ENCODE data around the gene PBLD. TPM values are rescaled to one million over a fixed set of nuclear protein-coding genes. Genes with fewer than 3 reads are reported as not detected.

Gene PBLD
- total RNA-seq, 4 donors from 2014 or later: 2.0 to 3.6 (median 2.8) TPM

DNA sequence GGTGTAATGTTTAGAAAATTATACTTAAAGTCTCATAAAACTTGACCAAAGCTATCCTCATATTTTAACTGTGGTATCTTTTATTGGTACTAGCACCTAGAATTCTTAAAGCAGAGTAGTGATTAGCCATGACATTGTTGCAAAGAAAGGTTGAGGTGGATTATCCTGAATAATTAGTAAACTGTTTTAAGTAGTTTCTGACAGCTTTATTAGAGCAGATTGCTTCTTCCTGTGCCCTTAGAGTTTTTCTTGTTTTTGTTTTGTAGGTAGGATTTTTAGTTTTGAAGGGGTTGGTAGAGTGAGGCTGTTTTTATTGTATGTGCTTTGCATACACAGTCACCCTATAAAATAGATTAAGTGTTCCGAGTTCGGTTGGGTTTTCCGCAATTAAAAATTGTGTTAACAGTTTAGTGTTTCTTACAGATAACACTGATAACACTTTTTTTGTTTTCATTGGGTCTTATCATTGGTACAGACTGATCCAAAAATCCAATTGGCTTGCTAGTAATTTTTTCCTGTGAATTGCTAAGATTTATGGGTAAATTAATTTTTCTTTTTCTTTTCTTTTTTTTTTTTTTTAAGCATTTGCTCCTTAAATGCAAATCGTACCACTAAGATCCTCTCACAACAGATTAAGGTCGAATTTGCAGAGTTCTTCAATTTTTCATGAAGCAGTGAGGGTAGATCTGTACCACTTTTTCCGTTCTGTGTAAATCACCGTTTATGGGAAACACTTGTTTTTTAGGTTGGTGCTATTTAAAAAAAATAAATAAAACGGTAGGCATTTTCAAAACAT lies 2.1 kb upstream of the PBLD start:
- DNase-seq (ENCODE audit: low spot score in 2 of 2): no peak
- no peak overlapping the region for H3K4me3 ChIP-seq (ENCODE audit: low read depth, poor library complexity, severe bottlenecking)
- no peak for TF ChIP-seq POLR2A (IDR thresholded peaks at IDR 0.05)
- TF ChIP-seq, protein P1, sequence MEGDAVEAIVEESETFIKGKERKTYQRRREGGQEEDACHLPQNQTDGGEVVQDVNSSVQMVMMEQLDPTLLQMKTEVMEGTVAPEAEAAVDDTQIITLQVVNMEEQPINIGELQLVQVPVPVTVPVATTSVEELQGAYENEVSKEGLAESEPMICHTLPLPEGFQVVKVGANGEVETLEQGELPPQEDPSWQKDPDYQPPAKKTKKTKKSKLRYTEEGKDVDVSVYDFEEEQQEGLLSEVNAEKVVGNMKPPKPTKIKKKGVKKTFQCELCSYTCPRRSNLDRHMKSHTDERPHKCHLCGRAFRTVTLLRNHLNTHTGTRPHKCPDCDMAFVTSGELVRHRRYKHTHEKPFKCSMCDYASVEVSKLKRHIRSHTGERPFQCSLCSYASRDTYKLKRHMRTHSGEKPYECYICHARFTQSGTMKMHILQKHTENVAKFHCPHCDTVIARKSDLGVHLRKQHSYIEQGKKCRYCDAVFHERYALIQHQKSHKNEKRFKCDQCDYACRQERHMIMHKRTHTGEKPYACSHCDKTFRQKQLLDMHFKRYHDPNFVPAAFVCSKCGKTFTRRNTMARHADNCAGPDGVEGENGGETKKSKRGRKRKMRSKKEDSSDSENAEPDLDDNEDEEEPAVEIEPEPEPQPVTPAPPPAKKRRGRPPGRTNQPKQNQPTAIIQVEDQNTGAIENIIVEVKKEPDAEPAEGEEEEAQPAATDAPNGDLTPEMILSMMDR (IDR thresholded peaks at IDR 0.05): no peak
- 5% methylated on average over 8 of the region's 8 CpGs for WGBS, 2 donors
- intact Hi-C loops (cut with DNase I; ENCODE audit: low total_unique reads): no loop called here

DNA sequence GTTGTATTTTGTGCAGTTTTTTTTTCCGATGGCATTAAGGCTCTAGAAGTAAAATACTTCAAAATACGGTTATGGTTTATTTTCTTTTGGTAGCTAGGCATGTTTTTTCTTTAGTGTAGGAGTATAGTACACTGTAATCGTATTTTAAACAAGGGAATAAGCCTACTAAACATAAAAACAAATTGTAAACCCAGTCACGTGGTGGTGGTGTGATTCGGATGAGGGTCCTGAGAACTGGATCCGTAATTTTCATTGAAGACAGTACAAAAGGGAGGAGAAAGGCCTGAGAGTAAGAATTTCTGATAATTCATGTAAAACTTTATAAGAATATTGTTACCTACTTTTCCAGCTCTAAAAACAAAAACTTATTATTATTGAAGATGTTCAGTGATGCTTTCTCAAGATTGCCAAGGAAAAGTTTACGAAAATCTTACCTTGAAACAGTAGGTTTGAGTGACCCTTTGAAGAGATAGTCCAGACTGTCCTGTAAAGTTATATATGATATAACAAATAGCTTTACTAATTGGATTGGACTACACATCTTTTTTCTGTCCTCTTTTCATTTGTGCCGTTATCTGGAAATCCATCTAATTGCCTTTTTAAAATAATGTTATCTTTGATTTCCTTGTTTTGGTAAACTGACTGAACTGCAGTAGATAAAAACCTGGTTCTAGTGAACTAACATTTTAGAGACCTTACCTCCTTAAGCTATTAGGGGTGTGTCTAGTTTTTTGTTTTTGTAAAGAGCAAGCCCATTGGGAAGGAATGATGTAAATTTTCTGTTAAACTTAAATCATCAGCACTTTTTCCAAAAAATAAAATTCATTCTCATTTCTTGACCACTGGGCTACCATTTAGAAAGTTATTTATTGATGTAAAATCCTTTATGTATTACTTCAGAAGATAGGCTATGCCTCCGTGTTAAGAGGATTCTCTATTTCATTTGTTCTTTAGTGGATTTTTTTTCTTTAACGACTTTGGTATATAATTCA lies 1.0 kb upstream of the PBLD start:
- no peak for DNase-seq (ENCODE audit: low spot score in 2 of 2)
- WGBS, 2 donors: 1% methylated on average over 10 of the region's 10 CpGs
- no peak for TF ChIP-seq POLR2A (IDR thresholded peaks at IDR 0.05)
- TF ChIP-seq, protein P1 (IDR thresholded peaks at IDR 0.05): no peak
- intact Hi-C loops (cut with DNase I; ENCODE audit: low total_unique reads): no loop called here
- H3K4me3 ChIP-seq (ENCODE audit: low read depth, poor library complexity, severe bottlenecking): peak overlapping the region; percentile 96

DNA sequence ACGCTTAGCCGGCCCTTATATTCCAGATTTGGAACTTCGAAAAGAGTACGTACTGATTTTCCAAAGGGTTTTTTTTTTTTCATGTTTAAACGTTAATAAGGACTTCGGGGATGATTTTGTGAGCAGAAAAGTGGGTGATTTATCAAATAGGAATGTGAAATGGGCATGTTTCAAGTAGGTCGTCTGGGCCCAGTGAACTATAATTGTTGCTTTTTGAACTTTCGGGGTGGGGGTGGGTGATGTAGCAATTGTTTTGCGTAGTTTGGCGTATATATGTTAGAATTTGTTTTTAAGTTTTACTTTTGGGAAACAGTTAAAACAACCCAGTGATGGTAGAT lies 299 bp upstream of the PBLD start:
- no peak for TF ChIP-seq POLR2A (IDR thresholded peaks at IDR 0.05)
- TF ChIP-seq, protein P1 (IDR thresholded peaks at IDR 0.05): no peak
- intact Hi-C loops (cut with DNase I; ENCODE audit: low total_unique reads): no loop called here
- DNase-seq (ENCODE audit: low spot score in 2 of 2): no peak
- WGBS, 2 donors: 0% methylated on average over 10 of the region's 10 CpGs
- peak overlapping the region; percentile 96 for H3K4me3 ChIP-seq (ENCODE audit: low read depth, poor library complexity, severe bottlenecking)

DNA sequence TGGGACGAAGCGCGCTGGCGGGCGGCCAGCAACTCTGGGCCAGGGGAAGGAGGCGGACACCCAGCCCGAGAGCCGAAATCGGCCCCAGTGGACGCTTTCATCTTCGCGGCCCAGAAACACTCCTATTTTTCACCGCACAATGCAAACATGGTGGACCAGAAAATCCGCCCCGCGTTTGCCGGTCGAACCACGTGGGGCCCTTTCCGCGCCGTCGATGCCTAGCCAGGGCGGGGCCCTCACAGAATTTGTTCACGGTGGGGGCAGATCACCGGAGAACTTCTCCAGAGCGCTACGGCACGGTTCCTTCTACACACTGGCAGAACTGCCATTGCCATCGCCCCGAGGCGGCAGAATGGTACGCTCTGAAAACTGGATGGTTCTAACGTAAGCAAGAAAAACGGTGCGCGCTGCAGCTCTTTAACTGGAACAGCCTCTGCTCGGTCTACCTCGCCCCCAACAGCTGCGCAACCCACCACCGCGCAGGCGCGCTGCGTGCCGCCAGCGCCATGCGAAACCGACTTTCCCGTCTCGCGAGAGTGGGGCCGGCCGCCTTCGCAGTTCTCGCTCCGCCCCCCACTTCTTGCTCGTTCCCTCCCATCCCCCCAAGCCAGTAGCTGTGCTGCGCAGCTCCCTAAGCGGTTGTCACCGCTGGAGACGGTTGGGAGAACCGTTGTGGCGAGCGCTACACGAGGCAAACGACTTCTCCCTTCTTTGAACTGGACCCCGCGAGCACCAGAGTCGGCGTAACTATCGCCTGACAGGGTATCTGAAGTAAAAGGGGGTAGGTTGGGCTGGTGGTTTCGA lies 1.1 kb downstream of the PBLD start, which contains the start of gene HNRNPH3:
HNRNPH3 (plus strand) TSS at position 610 of the 804 bp plus-strand sequence. CDS start 5,158 bp downstream, outside the sequence.
- DNase-seq (ENCODE audit: low spot score in 2 of 2): peak; percentile 97 to 100
- WGBS, 2 donors: 0 to 1% methylated on average over 43 to 65 of the region's 73 CpGs
- peak within 1 kb of the TSS; percentile 96 for H3K4me3 ChIP-seq (ENCODE audit: low read depth, poor library complexity, severe bottlenecking)
- TF ChIP-seq, protein P1 (IDR thresholded peaks at IDR 0.05): peak in 1 of 3 donors; percentile 8
- peak in 1 of 2 donors; percentile 88 for TF ChIP-seq POLR2A (IDR thresholded peaks at IDR 0.05)
- intact Hi-C loops (cut with DNase I; ENCODE audit: low total_unique reads): no loop called here

DNA sequence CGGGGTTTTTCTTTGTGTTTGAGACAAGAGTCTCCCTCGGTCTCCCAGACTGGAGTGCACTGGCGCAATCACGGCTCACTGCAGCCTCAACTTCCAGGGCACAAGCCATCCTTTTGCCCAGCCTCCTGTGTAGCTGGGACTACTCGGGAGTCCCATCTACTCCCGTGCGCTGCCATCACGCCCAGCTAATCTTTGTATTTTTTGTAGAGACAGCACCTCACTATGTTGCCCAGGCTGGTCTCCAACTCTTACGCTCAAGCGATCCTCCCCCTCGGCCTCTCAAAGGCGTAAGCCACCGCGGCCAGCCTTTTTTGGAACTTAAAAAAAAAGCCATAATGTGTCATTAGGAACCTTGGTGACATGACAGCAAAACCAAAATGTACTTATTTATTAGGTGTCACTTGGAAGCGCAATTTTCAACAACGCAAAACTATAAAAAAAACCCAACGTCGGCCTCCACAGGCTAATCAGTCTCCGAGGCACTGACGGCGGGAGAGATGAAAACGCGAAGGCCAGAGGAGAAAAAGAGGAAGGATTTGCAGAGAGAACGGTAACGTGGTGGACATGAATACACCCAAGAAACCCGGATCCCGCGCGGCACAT lies 1.8 kb downstream of the PBLD start:
- TF ChIP-seq POLR2A (IDR thresholded peaks at IDR 0.05): no peak
- TF ChIP-seq, protein P1 (IDR thresholded peaks at IDR 0.05): no peak
- peak in 1 of 2 donors; percentile 84 for DNase-seq (ENCODE audit: low spot score in 2 of 2)
- peak overlapping the region; percentile 57 for H3K4me3 ChIP-seq (ENCODE audit: low read depth, poor library complexity, severe bottlenecking)
- 21 to 25% methylated on average over 26 to 29 of the region's 29 CpGs for WGBS, 2 donors
- intact Hi-C loops (cut with DNase I; ENCODE audit: low total_unique reads): no loop called here
